Panc1 (cell line): ENCODE measurements around the gene ZBTB43. TPM values are rescaled to one million over a fixed set of nuclear protein-coding genes. Genes with fewer than 3 reads are reported as not detected.

ENCODE experiments used
- ATAC-seq: fragments of 200-7000 bp; cut with Tn5 transposase; 2 replicates; pipeline ENCODE4 v1.9.1; 2020; ENCODE audit warnings: mild to moderate bottlenecking, moderate library complexity
- BruUV-seq: library from RNA; stranded (reverse); fragments of 400-500 nt; replicated peaks from 2 replicates; lab custom pipeline; 2021; lab: Mats Ljungman, UMichigan
- CTCF ChIA-PET: fragments of 300-600 bp; sonication (Branson Sonifier 250); formaldehyde crosslinking; loops from one replicate; lab custom pipeline; 2022; ENCODE audit warnings: antibody characterized with exemption; lab: Charles Lee
- POLR2A ChIA-PET: fragments of 300-600 bp; sonication (Branson Sonifier 250); formaldehyde crosslinking; loops from one replicate; lab custom pipeline; 2022; ENCODE audit warnings: antibody characterized with exemption; lab: Charles Lee
- DNase-seq: peaks from one replicate; pipeline ENCODE4 v3.0.0-alpha.2; 2010; ENCODE audit warnings: low read depth, low spot score
- H3K27ac ChIP-seq: 2 replicates; pipeline ENCODE4 v1.5.1; 2011; ENCODE audit warnings: mild to moderate bottlenecking, low read length, inconsistent platforms
- H3K27me3 ChIP-seq: fragments of 200-500 bp; sonication (Bioruptor generic); 2 replicates; pipeline ENCODE4 v1.6.0; 2014; ENCODE audit warnings: low read length, inconsistent platforms; ENCODE audit not compliant: control insufficient read depth, insufficient read depth
- H3K36me3 ChIP-seq: fragments of 200-500 bp; sonication (Bioruptor generic); 2 replicates; pipeline ENCODE4 v1.5.1; 2014; ENCODE audit warnings: inconsistent platforms, mild to moderate bottlenecking, low read length, moderate library complexity; ENCODE audit not compliant: control insufficient read depth, insufficient read depth
- H3K4me1 ChIP-seq: 2 replicates; pipeline ENCODE4 v1.5.1; 2011; ENCODE audit warnings: inconsistent platforms, mild to moderate bottlenecking, low read length, moderate library complexity; ENCODE audit not compliant: control insufficient read depth, insufficient read depth
- H3K4me3 ChIP-seq, 2 experiments: 2 replicates each; pipeline ENCODE4 v1.5.1; 2011 to 2012; ENCODE audit warnings: low read depth in 2 of 2, low read length in 2 of 2, mild to moderate bottlenecking in 2 of 2, inconsistent platforms in 1 of 2, moderate library complexity in 1 of 2
- H3K9me3 ChIP-seq: fragments of 200-500 bp; sonication (Bioruptor generic); 2 replicates; pipeline ENCODE4 v1.5.1; 2014; ENCODE audit warnings: low read depth, mild to moderate bottlenecking, inconsistent platforms, low read length, moderate library complexity; ENCODE audit not compliant: control insufficient read depth, insufficient read depth
- POLR2AphosphoS5 ChIP-seq: IDR thresholded peaks from 2 replicates; pipeline ENCODE4 v1.6.1; 2012; ENCODE audit warnings: mild to moderate bottlenecking, low read depth, low read length, moderate library complexity
- REST ChIP-seq, 2 experiments: IDR thresholded peaks; 2 replicates each; pipeline ENCODE4 v1.6.1; 2011 to 2012; ENCODE audit warnings: low read depth in 2 of 2, control low read depth in 1 of 2, low read length in 1 of 2, mild to moderate bottlenecking in 1 of 2, moderate library complexity in 1 of 2; ENCODE audit not compliant: insufficient read depth in 1 of 2
- SIN3A ChIP-seq: IDR thresholded peaks from 2 replicates; pipeline ENCODE4 v1.6.1; 2012; ENCODE audit warnings: low read depth, mild to moderate bottlenecking, low read length, moderate library complexity, borderline replicate concordance; ENCODE audit not compliant: insufficient read depth
- TCF7L2 ChIP-seq: IDR thresholded peaks from 2 replicates; pipeline ENCODE4 v1.6.1; 2011; ENCODE audit warnings: mild to moderate bottlenecking, low read depth, low read length, inconsistent platforms
- in situ Hi-C: cut with HindIII; loops from 2 replicates; pipeline ENCODE4 v1.10.0; 2016; ENCODE audit warnings: low sequenced_read_pairs, low pct_unique_long_range_greater_than_20kb
- intact Hi-C: fragments of 100-400 bp; cut with micrococcal nuclease; formaldehyde crosslinking; loops from one replicate; pipeline ENCODE4 v1.10.0; 2022; ENCODE audit not compliant: unreplicated experiment
- total RNA-seq: library from RNA; stranded (reverse); gene quantifications from one replicate; pipeline ENCODE4 v1.2.1, GENCODE V29; 2021; ENCODE audit not compliant: unreplicated experiment
- TF ChIP-seq, protein P1 (sequence below): fragments of 450-650 bp; IDR thresholded peaks from 2 replicates; pipeline ENCODE4 v1.5.1; 2017; ENCODE audit warnings: mild to moderate bottlenecking

The ZBTB43 gene
- total RNA-seq, 1 experiment from 2014 or later = 9.7 TPM

- ChIA-PET POLR2A (no interaction called here), CTCF (no interaction called here)
- Histone ChIP-seq H3K27ac (no peak overlapping the region), H3K4me3 (no peak overlapping the region), H3K4me1 (peaks cover 3% of the 10 kb centered on the region), H3K27me3 (no peaks in the 10 kb centered on the region), H3K9me3 (no peaks in the 10 kb centered on the region), H3K36me3 (peaks cover 4% of the 10 kb centered on the region)
- no peak for DNase-seq
- TF ChIP-seq REST (IDR thresholded peaks at IDR 0.05; ENCODE audit: insufficient read depth in 1 of 2, low read depth in 2 of 2, low read length in 1 of 2) (no peak), SIN3A (no peak), TCF7L2 (no peak), POLR2AphosphoS5 (no peak)
- TF ChIP-seq, protein P1, sequence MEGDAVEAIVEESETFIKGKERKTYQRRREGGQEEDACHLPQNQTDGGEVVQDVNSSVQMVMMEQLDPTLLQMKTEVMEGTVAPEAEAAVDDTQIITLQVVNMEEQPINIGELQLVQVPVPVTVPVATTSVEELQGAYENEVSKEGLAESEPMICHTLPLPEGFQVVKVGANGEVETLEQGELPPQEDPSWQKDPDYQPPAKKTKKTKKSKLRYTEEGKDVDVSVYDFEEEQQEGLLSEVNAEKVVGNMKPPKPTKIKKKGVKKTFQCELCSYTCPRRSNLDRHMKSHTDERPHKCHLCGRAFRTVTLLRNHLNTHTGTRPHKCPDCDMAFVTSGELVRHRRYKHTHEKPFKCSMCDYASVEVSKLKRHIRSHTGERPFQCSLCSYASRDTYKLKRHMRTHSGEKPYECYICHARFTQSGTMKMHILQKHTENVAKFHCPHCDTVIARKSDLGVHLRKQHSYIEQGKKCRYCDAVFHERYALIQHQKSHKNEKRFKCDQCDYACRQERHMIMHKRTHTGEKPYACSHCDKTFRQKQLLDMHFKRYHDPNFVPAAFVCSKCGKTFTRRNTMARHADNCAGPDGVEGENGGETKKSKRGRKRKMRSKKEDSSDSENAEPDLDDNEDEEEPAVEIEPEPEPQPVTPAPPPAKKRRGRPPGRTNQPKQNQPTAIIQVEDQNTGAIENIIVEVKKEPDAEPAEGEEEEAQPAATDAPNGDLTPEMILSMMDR = no peak
- ATAC-seq = no peak
- BruUV-seq = no TSS peak
- in situ Hi-C loops = no loop called here
- intact Hi-C loops = no loop called here
These were observed 72.6 kb downstream of the ZBTB43 start for GRCh38 chr9:126877418-126877817.

- BruUV-seq = no TSS peak
- Histone ChIP-seq H3K27ac (no peak overlapping the region), H3K4me1 (no peaks in the 10 kb centered on the region; the same call in none of the 2 replicates), H3K4me3 (no peak overlapping the region), H3K9me3 (no peaks in the 10 kb centered on the region), H3K36me3 (peaks cover 4% of the 10 kb centered on the region), H3K27me3 (no peaks in the 10 kb centered on the region)
- in situ Hi-C loops (no loop called here), intact Hi-C loops (no loop called here)
- ATAC-seq = no peak
- no peak for TF ChIP-seq SIN3A
- TF ChIP-seq POLR2AphosphoS5 = no peak
- no peak for DNase-seq
- ChIA-PET POLR2A (no interaction called here), CTCF (no interaction called here)
These were observed 74.4 kb downstream of the ZBTB43 start for GRCh38 chr9:126879288-126879687.

DNA sequence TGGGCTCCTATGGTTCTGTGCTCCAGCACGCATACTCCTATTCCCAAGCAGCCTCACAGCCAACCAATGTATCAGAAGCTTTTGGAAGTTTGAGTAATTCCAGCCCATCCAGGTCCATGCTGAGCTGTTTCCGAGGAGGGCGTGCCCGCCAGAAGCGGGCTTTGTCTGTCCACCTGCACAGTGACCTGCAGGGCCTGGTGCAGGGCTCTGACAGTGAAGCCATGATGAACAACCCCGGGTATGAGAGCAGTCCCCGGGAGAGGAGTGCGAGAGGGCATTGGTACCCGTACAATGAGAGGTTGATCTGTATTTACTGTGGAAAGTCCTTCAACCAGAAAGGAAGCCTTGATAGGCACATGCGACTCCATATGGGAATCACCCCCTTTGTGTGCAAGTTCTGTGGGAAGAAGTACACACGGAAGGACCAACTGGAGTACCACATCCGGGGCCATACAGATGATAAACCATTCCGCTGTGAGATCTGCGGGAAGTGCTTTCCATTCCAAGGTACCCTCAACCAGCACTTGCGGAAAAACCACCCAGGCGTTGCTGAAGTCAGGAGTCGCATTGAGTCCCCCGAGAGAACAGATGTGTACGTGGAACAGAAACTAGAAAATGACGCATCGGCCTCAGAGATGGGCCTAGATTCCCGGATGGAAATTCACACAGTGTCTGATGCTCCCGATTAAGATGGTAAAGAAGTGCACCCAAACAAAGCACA, 75.5 kb downstream of the ZBTB43 start:
- Histone ChIP-seq H3K27ac (no peak overlapping the region), H3K27me3 (no peaks in the 10 kb centered on the region), H3K9me3 (no peaks in the 10 kb centered on the region), H3K36me3 (peaks cover 4% of the 10 kb centered on the region), H3K4me1 (no peaks in the 10 kb centered on the region; the same call in 1 of the 2 replicates), H3K4me3 (no peak overlapping the region)
- TF ChIP-seq, protein P1 = no peak
- TF ChIP-seq REST (IDR thresholded peaks at IDR 0.05; ENCODE audit: insufficient read depth in 1 of 2, low read depth in 2 of 2, low read length in 1 of 2) = no peak
- no peak for TF ChIP-seq POLR2AphosphoS5
- no peak for TF ChIP-seq SIN3A
- no peak for TF ChIP-seq TCF7L2
- BruUV-seq = no TSS peak
- intact Hi-C loops = no loop called here
- in situ Hi-C loops = no loop called here
- no peak for ATAC-seq
- DNase-seq = no peak
- ChIA-PET CTCF (no interaction called here), POLR2A (no interaction called here)
